GM18951 (cell line): ENCODE measurements around the gene ACTG1.

ENCODE experiments used
- POLR2A ChIP-seq: IDR thresholded peaks from 4 replicates; pipeline ENCODE4 v1.6.1; 2011; ENCODE audit warnings: mild to moderate bottlenecking; ENCODE audit not compliant: insufficient read length, insufficient read depth; ENCODE audit errors: extremely low read depth
- in situ Hi-C: fragments of 300-500 bp; cut with MboI; formaldehyde crosslinking; loops from one replicate; pipeline ENCODE4 v1.12.0; 2022; ENCODE audit warnings: low sequenced_read_pairs, mixed read lengths, inconsistent platforms; ENCODE audit not compliant: unreplicated experiment

ACTG1 gene

GRCh38 chr17:81468111-81468769 lies 44.4 kb downstream of the ACTG1 start:
- no peak for TF ChIP-seq POLR2A
- in situ Hi-C loops = no loop called here

- TF ChIP-seq POLR2A = no peak
- in situ Hi-C loops = no loop called here
These were observed 45.8 kb downstream of the ACTG1 start for GRCh38 chr17:81466564-81467472.

- in situ Hi-C loops = no loop called here
- TF ChIP-seq POLR2A = no peak
These were observed 46.7 kb downstream of the ACTG1 start for GRCh38 chr17:81465910-81466309.

- no peak for TF ChIP-seq POLR2A
- in situ Hi-C loops = no loop called here
These were observed 48.0 kb downstream of the ACTG1 start for GRCh38 chr17:81464586-81464985.

- in situ Hi-C loops = no loop called here
- TF ChIP-seq POLR2A = no peak
These were observed 49.1 kb downstream of the ACTG1 start for GRCh38 chr17:81463506-81463905.

- in situ Hi-C loops = no loop called here
- no peak for TF ChIP-seq POLR2A
These were observed 50.0 kb downstream of the ACTG1 start for GRCh38 chr17:81462506-81463125.

GRCh38 chr17:81461607-81462500 lies 50.7 kb downstream of the ACTG1 start:
- no peak for TF ChIP-seq POLR2A
- in situ Hi-C loops = no loop called here

- TF ChIP-seq POLR2A = no peak
- in situ Hi-C loops = no loop called here
These were observed 51.6 kb downstream of the ACTG1 start for GRCh38 chr17:81460856-81461460.
